PC-9 (cell line): ENCODE results near the gene CMIP. TPM values are rescaled to one million over a fixed set of nuclear protein-coding genes. Genes with fewer than 3 reads are reported as not detected.

ENCODE experiments used
- BruUV-seq: library from RNA; stranded (reverse); fragments of 400-500 nt; replicated peaks from 2 replicates; lab custom pipeline; 2021; lab: Mats Ljungman, UMichigan
- CTCF ChIA-PET: fragments of 300-600 bp; sonication (Branson Sonifier 250); formaldehyde crosslinking; loops from one replicate; lab custom pipeline; 2022; ENCODE audit warnings: antibody characterized with exemption; lab: Charles Lee
- POLR2A ChIA-PET: fragments of 300-600 bp; sonication (Branson Sonifier 250); formaldehyde crosslinking; loops from one replicate; lab custom pipeline; 2022; ENCODE audit warnings: antibody characterized with exemption; ENCODE audit not compliant: unreplicated experiment; lab: Charles Lee
- DNase-seq, 2 experiments: peaks; one replicate each; pipeline versions ENCODE4 v3.0.0 to v3.0.0-alpha.2; 2015 to 2022; ENCODE audit warnings: mixed read lengths in 1 of 2
- H2AFZ ChIP-seq: fragments of 200-600 bp; sonication (generic); 2 replicates; pipeline ENCODE4 v1.8.1; 2017; ENCODE audit warnings: antibody characterized with exemption
- H3F3A ChIP-seq: fragments of 200-600 bp; sonication (generic); 2 replicates; pipeline ENCODE4 v1.8.1; 2017; ENCODE audit warnings: antibody characterized with exemption, mild to moderate bottlenecking, low read depth; ENCODE audit not compliant: insufficient read depth
- H3K27ac ChIP-seq: fragments of 200-600 bp; sonication (generic); 2 replicates; pipeline ENCODE4 v1.6.1; 2016; ENCODE audit warnings: mixed run types
- H3K27me3 ChIP-seq: fragments of 200-600 bp; sonication (generic); 2 replicates; pipeline ENCODE4 v1.6.1; 2016; ENCODE audit warnings: low read depth, mixed run types; ENCODE audit not compliant: insufficient read depth
- H3K36me3 ChIP-seq: fragments of 200-600 bp; sonication (generic); 2 replicates; pipeline ENCODE4 v1.6.1; 2016; ENCODE audit warnings: low read depth, mixed run types
- H3K4me1 ChIP-seq: fragments of 200-600 bp; sonication (generic); replicated peaks from 2 replicates; pipeline ENCODE4 v1.6.1; 2016; ENCODE audit warnings: mixed run types; ENCODE audit not compliant: insufficient read depth
- H3K4me2 ChIP-seq: fragments of 200-600 bp; sonication (generic); 2 replicates; pipeline ENCODE4 v1.6.1; 2017; ENCODE audit warnings: mixed run types
- H3K4me3 ChIP-seq: fragments of 200-600 bp; sonication (generic); 2 replicates; pipeline ENCODE4 v1.6.1; 2016; ENCODE audit warnings: mixed run types
- H3K79me2 ChIP-seq: fragments of 200-600 bp; sonication (generic); 2 replicates; pipeline ENCODE4 v1.6.1; 2017; ENCODE audit warnings: low read depth, mixed run types
- H3K9me2 ChIP-seq: fragments of 200-600 bp; sonication (generic); 2 replicates; pipeline ENCODE4 v1.8.1; 2017; ENCODE audit warnings: mild to moderate bottlenecking; ENCODE audit not compliant: insufficient read depth
- H3K9me3 ChIP-seq: fragments of 200-600 bp; sonication (generic); 2 replicates; pipeline ENCODE4 v1.8.1; 2016; ENCODE audit warnings: low read depth; ENCODE audit not compliant: insufficient read depth
- H4K20me1 ChIP-seq: fragments of 200-600 bp; sonication (generic); 2 replicates; pipeline ENCODE4 v1.8.1; 2017; ENCODE audit not compliant: insufficient read depth
- CTCF ChIP-seq: fragments of 200-600 bp; sonication (generic); conservative IDR thresholded peaks from 2 replicates; pipeline ENCODE4 v1.6.1; 2017; ENCODE audit warnings: mixed run types, antibody characterized with exemption, mild to moderate bottlenecking, moderate library complexity
- EZH2 ChIP-seq: fragments of 200-600 bp; sonication (generic); IDR thresholded peaks from 2 replicates; pipeline ENCODE4 v1.8.0; 2017; ENCODE audit warnings: antibody characterized with exemption, low read depth
- intact Hi-C: fragments of 100-400 bp; cut with micrococcal nuclease; formaldehyde crosslinking; loops from one replicate; pipeline ENCODE4 v1.10.0; 2022; ENCODE audit not compliant: unreplicated experiment
- total RNA-seq: library from RNA; stranded (reverse); gene quantifications from 2 replicates; pipeline ENCODE4 v1.2.3, GENCODE V29; 2021

Gene CMIP
- total RNA-seq, 1 experiment from 2014 or later, result 96.6 TPM

- H3K27me3 ChIP-seq, result no peaks in the 10 kb centered on the region
- POLR2A ChIA-PET, result no interaction called here
- CTCF ChIA-PET, result no interaction called here
These were observed 233.9 kb downstream of the CMIP start for GRCh38 chr16:81678326-81679095.

GRCh38 chr16:81679721-81680430 is 235.3 kb downstream of the CMIP start:
- H3K79me2 ChIP-seq, result peaks cover 3% of the 10 kb centered on the region; the same call in 1 of the 2 replicates

More at GRCh38 chr16:81678326-81679095, 233.9 kb downstream of the CMIP start:
- no peak overlapping the region for H3K4me2 ChIP-seq
- no peaks in the 10 kb centered on the region; the same call in 1 of the 2 replicates for H3F3A ChIP-seq
- peaks cover 7% of the 10 kb centered on the region; the same call in 1 of the 2 replicates for H4K20me1 ChIP-seq
- DNase-seq, result no peak
- no peaks in the 10 kb centered on the region for H3K9me3 ChIP-seq
- intact Hi-C loops, result no loop called here
- H3K9me2 ChIP-seq, result no peaks in the 10 kb centered on the region
- H2AFZ ChIP-seq, result no peak overlapping the region
- no peak overlapping the region for H3K27ac ChIP-seq
- H3K36me3 ChIP-seq, result no peaks in the 10 kb centered on the region
- H3K4me3 ChIP-seq, result no peak overlapping the region
- H3K79me2 ChIP-seq, result no peaks in the 10 kb centered on the region
- no TSS peak for BruUV-seq
- no peak for TF ChIP-seq EZH2
- no peaks in the 10 kb centered on the region for H3K4me1 ChIP-seq

GRCh38 chr16:81680444-81681275 is 236.1 kb downstream of the CMIP start:
- Histone ChIP-seq H3K27ac (no peak overlapping the region), H3K27me3 (no peaks in the 10 kb centered on the region), H3K9me3 (no peaks in the 10 kb centered on the region), H3K4me3 (no peak overlapping the region), H4K20me1 (peaks cover 15% of the 10 kb centered on the region), H3F3A (no peaks in the 10 kb centered on the region), H3K79me2 (peaks cover 3% of the 10 kb centered on the region; the same call in 1 of the 2 replicates), H3K4me2 (no peak overlapping the region), H3K36me3 (no peaks in the 10 kb centered on the region), H3K4me1 (no peaks in the 10 kb centered on the region), H3K9me2 (no peaks in the 10 kb centered on the region), H2AFZ (no peak overlapping the region)
- intact Hi-C loops, result no loop called here
- no peak for DNase-seq
- TF ChIP-seq CTCF, result no peak
- TF ChIP-seq EZH2, result no peak
- CTCF ChIA-PET, result interaction anchor here (0.6 kb wide), 1 partner anchor 277 kb away, joined by 11 read pairs; no protein-coding TSS in a partner anchor
- POLR2A ChIA-PET, result no interaction called here
- BruUV-seq, result no TSS peak

More at GRCh38 chr16:81679721-81680430, 235.3 kb downstream of the CMIP start:
- no peaks in the 10 kb centered on the region for H3K4me1 ChIP-seq
- H2AFZ ChIP-seq, result no peak overlapping the region
- H3K9me3 ChIP-seq, result no peaks in the 10 kb centered on the region
- H3K27ac ChIP-seq, result no peak overlapping the region
- no peaks in the 10 kb centered on the region for H3K36me3 ChIP-seq
- H3K9me2 ChIP-seq, result no peaks in the 10 kb centered on the region
- intact Hi-C loops, result no loop called here
- DNase-seq, result no peak
- no TSS peak for BruUV-seq
- H4K20me1 ChIP-seq, result peaks cover 15% of the 10 kb centered on the region
- H3K4me3 ChIP-seq, result no peak overlapping the region
- no peak for TF ChIP-seq EZH2
- TF ChIP-seq CTCF, result no peak
- POLR2A ChIA-PET, result no interaction called here
- CTCF ChIA-PET, result no interaction called here
- H3K27me3 ChIP-seq, result no peaks in the 10 kb centered on the region
- no peak overlapping the region for H3K4me2 ChIP-seq
- no peaks in the 10 kb centered on the region; the same call in 1 of the 2 replicates for H3F3A ChIP-seq
